HFF-Myc (cell line): ENCODE data around the gene CACNA2D3.

Experiments used
- DNase-seq: peaks from one replicate; pipeline ENCODE4 v3.0.0-alpha.2; 2011; ENCODE audit warnings: low read depth; ENCODE audit errors: extremely low read depth
- H3K4me3 ChIP-seq: replicated peaks from 2 replicates; pipeline ENCODE4 v1.5.1; 2011; ENCODE audit warnings: low read depth, mild to moderate bottlenecking, control low read depth, low read length
- TF ChIP-seq, protein P1 (sequence below): IDR thresholded peaks from 2 replicates; pipeline ENCODE4 v1.5.1; 2012; ENCODE audit warnings: mild to moderate bottlenecking, low read depth, low read length, control low read depth; ENCODE audit errors: missing control alignments

Gene CACNA2D3

DNA sequence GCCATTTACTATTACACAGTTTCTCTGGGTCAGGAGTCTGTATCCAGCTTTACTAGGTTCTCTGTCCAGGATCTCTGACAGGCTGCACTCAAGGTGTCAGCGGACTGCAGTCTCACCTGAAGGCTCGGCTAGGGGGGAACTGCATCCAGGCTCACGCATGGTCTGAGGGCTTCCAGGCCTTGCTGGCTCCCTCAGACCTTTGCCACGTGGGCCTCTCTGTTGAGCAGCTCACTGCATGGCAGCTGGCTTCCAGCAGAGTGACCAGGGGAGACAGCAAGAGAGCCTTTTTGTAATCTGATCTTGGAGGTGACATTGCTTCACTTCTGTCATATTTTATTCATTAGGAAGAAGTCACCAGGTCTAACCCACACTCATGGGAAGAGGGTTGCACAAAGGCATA lies 152.3 kb downstream of the CACNA2D3 start:
- no peak for DNase-seq
- TF ChIP-seq, protein P1, sequence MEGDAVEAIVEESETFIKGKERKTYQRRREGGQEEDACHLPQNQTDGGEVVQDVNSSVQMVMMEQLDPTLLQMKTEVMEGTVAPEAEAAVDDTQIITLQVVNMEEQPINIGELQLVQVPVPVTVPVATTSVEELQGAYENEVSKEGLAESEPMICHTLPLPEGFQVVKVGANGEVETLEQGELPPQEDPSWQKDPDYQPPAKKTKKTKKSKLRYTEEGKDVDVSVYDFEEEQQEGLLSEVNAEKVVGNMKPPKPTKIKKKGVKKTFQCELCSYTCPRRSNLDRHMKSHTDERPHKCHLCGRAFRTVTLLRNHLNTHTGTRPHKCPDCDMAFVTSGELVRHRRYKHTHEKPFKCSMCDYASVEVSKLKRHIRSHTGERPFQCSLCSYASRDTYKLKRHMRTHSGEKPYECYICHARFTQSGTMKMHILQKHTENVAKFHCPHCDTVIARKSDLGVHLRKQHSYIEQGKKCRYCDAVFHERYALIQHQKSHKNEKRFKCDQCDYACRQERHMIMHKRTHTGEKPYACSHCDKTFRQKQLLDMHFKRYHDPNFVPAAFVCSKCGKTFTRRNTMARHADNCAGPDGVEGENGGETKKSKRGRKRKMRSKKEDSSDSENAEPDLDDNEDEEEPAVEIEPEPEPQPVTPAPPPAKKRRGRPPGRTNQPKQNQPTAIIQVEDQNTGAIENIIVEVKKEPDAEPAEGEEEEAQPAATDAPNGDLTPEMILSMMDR, result no peak
- no peak overlapping the region for H3K4me3 ChIP-seq

DNA sequence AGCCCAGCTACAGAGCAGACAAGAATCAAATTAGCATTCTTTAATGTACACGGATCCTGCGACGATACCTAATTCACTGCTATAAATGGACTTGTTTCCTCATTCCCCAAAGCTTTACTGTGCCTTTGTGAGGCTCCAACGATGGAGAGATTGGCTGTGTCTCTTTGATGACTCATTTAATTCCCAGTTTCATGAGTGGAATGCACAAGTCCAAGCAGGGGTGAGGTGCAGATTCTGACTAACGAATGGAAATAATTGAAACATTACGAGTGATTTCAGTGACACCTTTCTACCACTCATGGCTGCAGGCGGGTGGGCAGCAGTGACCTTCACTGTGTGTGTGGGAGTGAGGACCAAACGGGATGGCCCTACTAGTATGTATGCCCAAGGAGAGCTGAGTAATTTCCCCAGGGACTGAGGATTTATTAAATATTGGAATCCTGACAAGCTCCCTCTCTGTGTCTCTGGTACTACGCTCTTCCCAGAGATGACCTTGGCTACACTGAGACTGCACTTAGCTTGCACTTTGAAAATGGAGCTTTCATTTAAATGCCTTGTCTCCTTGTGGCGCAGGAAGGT lies 156.7 kb downstream of the CACNA2D3 start:
- no peak for DNase-seq
- TF ChIP-seq, protein P1, result no peak
- H3K4me3 ChIP-seq, result no peak overlapping the region

DNA sequence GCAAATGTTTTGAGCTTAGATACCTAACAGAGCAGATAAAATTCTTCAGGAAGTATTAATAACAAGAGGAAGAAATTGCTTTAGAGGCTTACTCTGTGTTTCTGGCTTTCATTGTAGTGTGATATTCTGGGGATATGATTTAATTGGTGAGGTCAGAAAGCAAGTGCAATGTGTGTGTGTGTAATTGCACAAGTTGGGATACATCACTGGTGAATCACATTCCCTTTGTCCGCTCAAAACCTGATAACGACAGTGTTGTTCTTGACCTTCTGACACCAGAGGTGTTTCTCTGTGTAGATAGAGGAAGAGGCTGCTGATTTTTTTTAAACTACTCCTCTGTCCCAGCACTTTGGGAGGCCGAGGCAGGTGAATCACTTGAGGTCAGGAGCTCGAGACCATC lies 161.1 kb downstream of the CACNA2D3 start:
- TF ChIP-seq, protein P1, result no peak
- no peak for DNase-seq
- no peak overlapping the region for H3K4me3 ChIP-seq

DNA sequence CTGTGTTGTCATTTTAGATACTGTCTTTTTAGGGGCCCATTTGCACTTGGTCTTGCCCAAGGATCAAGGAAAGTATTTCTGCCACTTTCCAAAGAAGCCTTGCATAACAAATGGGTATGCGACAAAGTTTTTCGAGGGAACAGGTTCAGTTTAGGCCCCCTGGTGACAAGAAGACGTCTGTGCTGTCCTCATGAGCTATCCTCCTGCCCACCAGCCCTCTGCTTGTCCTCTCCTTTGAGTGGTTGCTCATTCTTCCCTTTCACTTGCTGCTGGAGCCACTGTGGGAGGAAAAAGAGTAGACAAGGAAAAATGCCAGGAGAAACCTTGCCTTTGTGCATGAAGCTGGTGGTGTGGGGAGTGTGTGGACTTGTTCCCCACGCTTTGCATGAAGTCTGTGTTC lies 171.9 kb downstream of the CACNA2D3 start:
- no peak for DNase-seq
- TF ChIP-seq, protein P1, result no peak
- H3K4me3 ChIP-seq, result no peak overlapping the region

DNA sequence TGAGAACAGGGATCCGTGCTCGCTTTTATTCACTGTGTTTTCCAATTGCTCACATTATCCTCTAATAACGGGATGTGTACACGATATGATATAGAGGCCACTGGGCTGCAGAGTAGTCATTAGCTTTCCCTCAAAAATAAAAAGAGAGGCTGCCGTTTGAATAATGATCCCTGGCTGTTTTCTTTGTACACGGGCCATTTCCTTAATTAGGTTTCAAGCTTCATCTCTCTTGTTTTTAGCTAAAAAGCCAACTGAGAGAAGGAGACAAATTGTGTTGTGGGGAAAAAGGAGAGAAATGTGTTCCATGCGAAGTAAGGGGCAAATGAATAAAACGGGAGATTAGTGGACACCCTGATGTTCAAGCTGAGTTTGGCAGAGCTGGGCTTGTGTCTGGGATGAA lies 174.2 kb downstream of the CACNA2D3 start:
- H3K4me3 ChIP-seq, result no peak overlapping the region
- TF ChIP-seq, protein P1, result no peak
- no peak for DNase-seq

DNA sequence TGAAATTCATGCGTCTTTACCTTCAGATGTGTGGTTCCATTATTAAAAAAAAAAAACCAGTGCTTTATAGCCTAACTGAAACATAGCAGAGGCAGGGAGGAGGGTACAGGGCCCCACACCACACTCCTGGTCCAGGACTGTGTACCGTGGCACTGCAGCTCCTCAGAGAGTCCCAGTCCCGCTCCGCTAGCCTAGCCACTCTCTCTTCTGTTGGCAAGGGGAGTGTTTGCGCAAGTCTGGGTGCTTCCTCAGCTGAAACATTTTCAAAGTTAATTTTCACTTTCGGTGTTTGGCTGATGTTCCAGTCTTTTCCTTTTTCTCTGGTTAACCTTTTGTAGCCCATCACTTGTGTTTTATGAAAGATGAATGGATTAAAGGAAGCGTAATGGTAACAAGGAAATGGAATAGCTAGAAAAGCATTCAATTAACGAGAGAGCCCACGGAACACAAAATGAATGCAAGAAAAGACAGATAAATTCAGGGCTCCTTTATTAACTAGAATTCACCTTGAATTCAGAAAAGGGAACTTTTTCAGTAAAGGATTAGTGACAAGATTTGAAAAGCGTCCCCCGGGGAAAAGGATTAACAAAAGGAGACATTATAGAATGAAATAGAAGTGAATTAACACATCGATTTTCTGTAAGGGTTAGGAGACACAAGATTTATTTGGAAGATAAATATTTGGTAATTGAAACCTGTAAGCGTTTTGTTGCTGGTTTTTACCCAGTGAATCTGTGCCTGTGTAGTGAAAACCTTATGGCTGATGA lies 177.0 kb downstream of the CACNA2D3 start:
- H3K4me3 ChIP-seq, result no peak overlapping the region
- DNase-seq, result no peak
- TF ChIP-seq, protein P1, result no peak
